ENCODE data around the gene TRABD.

- TF ChIP-seq CTCF (IDR thresholded peaks at IDR 0.05; ENCODE audit: poor library complexity, severe bottlenecking) (no peak), REST (IDR thresholded peaks at IDR 0.05; ENCODE audit: borderline replicate concordance) (no peak)
Measured at GRCh38 chr22:50202130-50202666, 16.5 kb downstream of the TRABD start.

All from neural cell (in vitro differentiated cells).